H9 (cell line): ENCODE measurements around the gene TANC2. TPM values are rescaled to one million over a fixed set of nuclear protein-coding genes. Genes with fewer than 3 reads are reported as not detected.

Experiments used
- DNase-seq: peaks from one replicate; pipeline ENCODE4 v3.0.0-alpha.2; 2017
- H2AFZ ChIP-seq: one replicate; pipeline ENCODE4 v1.6.1; 2013; ENCODE audit warnings: mild to moderate bottlenecking, low read length, control low read depth, moderate library complexity
- H2AK5ac ChIP-seq: 2 replicates; pipeline ENCODE4 v1.6.1; 2013; ENCODE audit warnings: low read length, control low read depth, mixed read lengths; ENCODE audit not compliant: insufficient read length
- H2BK120ac ChIP-seq: one replicate; pipeline ENCODE4 v1.6.1; 2013; ENCODE audit warnings: low read depth, mild to moderate bottlenecking, low read length, control low read depth, inconsistent platforms; ENCODE audit not compliant: poor library complexity, severe bottlenecking
- H2BK12ac ChIP-seq: 2 replicates; pipeline ENCODE4 v1.6.1; 2013; ENCODE audit warnings: low read length, control low read depth, mixed read lengths, low read depth; ENCODE audit not compliant: insufficient read length
- H2BK15ac ChIP-seq: 2 replicates; pipeline ENCODE4 v1.6.1; 2013; ENCODE audit warnings: low read depth, low read length, control low read depth
- H2BK20ac ChIP-seq: one replicate; pipeline ENCODE4 v1.6.1; 2013; ENCODE audit warnings: low read depth, mild to moderate bottlenecking, low read length, control low read depth, inconsistent platforms; ENCODE audit not compliant: poor library complexity, severe bottlenecking
- H2BK5ac ChIP-seq: 2 replicates; pipeline ENCODE4 v1.6.1; 2013; ENCODE audit warnings: low read length, control low read depth, mixed read lengths; ENCODE audit not compliant: insufficient read length
- H3K14ac ChIP-seq: 2 replicates; pipeline ENCODE4 v1.6.1; 2013; ENCODE audit warnings: low read length, control low read depth; ENCODE audit not compliant: insufficient read depth
- H3K18ac ChIP-seq: 2 replicates; pipeline ENCODE4 v1.6.1; 2013; ENCODE audit warnings: low read depth, mild to moderate bottlenecking, mixed read lengths, low read length, control low read depth; ENCODE audit not compliant: insufficient read length
- H3K23ac ChIP-seq: 2 replicates; pipeline ENCODE4 v1.6.1; 2013; ENCODE audit warnings: low read length, control low read depth, mixed read lengths, low read depth; ENCODE audit not compliant: insufficient read length
- H3K23me2 ChIP-seq: 2 replicates; pipeline ENCODE4 v1.6.1; 2013; ENCODE audit warnings: low read depth, mild to moderate bottlenecking, mixed read lengths, low read length, control low read depth; ENCODE audit not compliant: insufficient read length, poor library complexity, severe bottlenecking
- H3K27ac ChIP-seq: 2 replicates; pipeline ENCODE4 v1.5.1; 2013; ENCODE audit warnings: low read length, control low read depth, mixed read lengths, low read depth; ENCODE audit not compliant: insufficient read length
- H3K27me3 ChIP-seq: 2 replicates; pipeline ENCODE4 v1.6.1; 2013; ENCODE audit warnings: low read length, control low read depth, inconsistent platforms; ENCODE audit not compliant: insufficient read depth
- H3K4ac ChIP-seq: 2 replicates; pipeline ENCODE4 v1.6.1; 2013; ENCODE audit warnings: low read depth, mild to moderate bottlenecking, control low read depth, inconsistent platforms, low read length, moderate library complexity
- H3K4me1 ChIP-seq: 2 replicates; pipeline ENCODE4 v1.6.1; 2013; ENCODE audit warnings: low read length, control low read depth, inconsistent platforms; ENCODE audit not compliant: insufficient read depth
- H3K4me2 ChIP-seq: 2 replicates; pipeline ENCODE4 v1.6.1; 2013; ENCODE audit warnings: low read length, control low read depth, mixed read lengths; ENCODE audit not compliant: insufficient read length, insufficient read depth
- H3K56ac ChIP-seq: 2 replicates; pipeline ENCODE4 v1.6.1; 2013; ENCODE audit warnings: low read depth, mild to moderate bottlenecking, mixed read lengths, low read length, control low read depth; ENCODE audit not compliant: insufficient read length
- H3K79me1 ChIP-seq: 2 replicates; pipeline ENCODE4 v1.6.1; 2013; ENCODE audit warnings: low read depth, mild to moderate bottlenecking, moderate library complexity, low read length, control low read depth, inconsistent platforms; ENCODE audit not compliant: insufficient read depth, poor library complexity, severe bottlenecking
- H3K79me2 ChIP-seq: 2 replicates; pipeline ENCODE4 v1.6.1; 2013; ENCODE audit warnings: low read length, control low read depth, inconsistent platforms; ENCODE audit not compliant: insufficient read depth
- H3K9ac ChIP-seq: 2 replicates; pipeline ENCODE4 v1.6.1; 2013; ENCODE audit warnings: low read length, control low read depth, mixed read lengths; ENCODE audit not compliant: insufficient read length; ENCODE audit errors: extremely low read depth
- H3K9me3 ChIP-seq: one replicate; pipeline ENCODE4 v1.6.1; 2013; ENCODE audit warnings: low read depth, low read length, inconsistent platforms; ENCODE audit not compliant: control insufficient read depth
- H3T11ph ChIP-seq: one replicate; pipeline ENCODE4 v1.6.1; 2013; ENCODE audit warnings: mild to moderate bottlenecking, low read length, control low read depth, inconsistent platforms
- H4K20me1 ChIP-seq: one replicate; pipeline ENCODE4 v1.6.1; 2013; ENCODE audit not compliant: control insufficient read depth, insufficient read length, insufficient read depth
- H4K5ac ChIP-seq: 2 replicates; pipeline ENCODE4 v1.6.1; 2013; ENCODE audit warnings: low read depth, mild to moderate bottlenecking, mixed read lengths, low read length, control low read depth; ENCODE audit not compliant: insufficient read length
- H4K8ac ChIP-seq: replicated peaks from 2 replicates; pipeline ENCODE4 v1.6.1; 2013; ENCODE audit warnings: low read length, control low read depth, mixed read lengths, low read depth; ENCODE audit not compliant: insufficient read length
- H4K91ac ChIP-seq: 2 replicates; pipeline ENCODE4 v1.6.1; 2013; ENCODE audit warnings: low read depth, mild to moderate bottlenecking, moderate library complexity, mixed read lengths, low read length, control low read depth; ENCODE audit not compliant: insufficient read length
- H3K27ac Mint-ChIP-seq, 3 experiments: 2 replicates in 2 of 3; 3 replicates in 1 of 3; pipeline ENCODE4 v1.8.0; 2020 to 2021; ENCODE audit warnings: mixed read lengths in 3 of 3, mild to moderate bottlenecking in 1 of 3, moderate library complexity in 1 of 3
- H3K27me3 Mint-ChIP-seq: 2 replicates; pipeline ENCODE4 v1.8.0; 2021; ENCODE audit warnings: low read depth, mild to moderate bottlenecking, moderate library complexity, mixed read lengths
- H3K36me3 Mint-ChIP-seq, 3 experiments: 2 replicates in 2 of 3; 3 replicates in 1 of 3; pipeline ENCODE4 v1.8.0; 2020 to 2021; ENCODE audit warnings: low read depth in 3 of 3, mixed read lengths in 3 of 3; ENCODE audit not compliant: insufficient read depth in 1 of 3
- H3K4me1 Mint-ChIP-seq, 2 experiments: 2 replicates each; pipeline ENCODE4 v1.8.0; 2020; ENCODE audit warnings: mixed read lengths in 2 of 2
- H3K4me3 Mint-ChIP-seq, 2 experiments: 2 replicates in 1 of 2; 3 replicates in 1 of 2; pipeline ENCODE4 v1.8.0; 2020 to 2021; ENCODE audit warnings: mild to moderate bottlenecking in 2 of 2, mixed read lengths in 2 of 2, moderate library complexity in 1 of 2
- H3K9me3 Mint-ChIP-seq, 2 experiments: 2 replicates in 1 of 2; 3 replicates in 1 of 2; pipeline ENCODE4 v1.8.0; 2020; ENCODE audit warnings: mild to moderate bottlenecking in 2 of 2, mixed read lengths in 2 of 2, moderate library complexity in 1 of 2
- CTCF ChIP-seq: fragments of 200-600 bp; sonication (generic); conservative IDR thresholded peaks from 3 replicates; pipeline ENCODE4 v1.8.0; 2021; ENCODE audit warnings: antibody characterized with exemption, mild to moderate bottlenecking
- WGBS: extraction: QIAGEN DNeasy Blood & Tissue Kit; methylation state at CpG from one replicate; pipeline ENCODE4 v1.1.7; 2013; ENCODE audit warnings: missing lambda C conversion rate, low lambda C conversion rate, mixed read lengths; ENCODE audit not compliant: insufficient read length; ENCODE audit errors: extremely low coverage; 5-methylcytosine and 5-hydroxymethylcytosine counted together
- total RNA-seq: library from RNA; stranded (reverse); gene quantifications from 2 replicates; pipeline ENCODE4 v1.2.1, GENCODE V29; 2021

TANC2 gene
- total RNA-seq, 1 experiment from 2014 or later = 7.3 TPM

DNA sequence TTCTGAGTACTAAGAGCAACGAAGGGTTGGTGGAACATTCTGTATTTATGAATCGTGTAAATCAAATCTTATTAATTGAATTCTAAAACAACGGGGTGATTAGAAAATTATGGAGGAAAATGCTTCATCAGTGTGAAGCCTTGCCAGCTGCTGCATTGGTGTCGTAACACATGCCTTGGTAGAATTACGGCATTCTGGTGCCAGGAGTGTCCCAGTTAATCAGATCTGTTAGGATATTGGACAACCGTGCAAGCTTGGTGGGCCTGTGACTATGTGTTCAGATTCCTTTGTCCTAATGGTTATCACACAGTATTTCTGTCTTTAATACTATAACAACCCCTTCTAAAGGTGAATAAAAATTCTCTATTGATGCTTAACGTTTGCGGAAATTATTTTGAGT, 44.2 kb upstream of the TANC2 start:
- H3K27me3 Mint-ChIP-seq = no peaks in the 10 kb centered on the region
- Histone ChIP-seq H2BK5ac (no peak overlapping the region), H3K79me1 (no peaks in the 10 kb centered on the region), H4K20me1 (no peaks in the 10 kb centered on the region), H4K5ac (no peak overlapping the region), H3K23me2 (no peaks in the 10 kb centered on the region), H3K18ac (no peak overlapping the region), H3K27me3 (no peaks in the 10 kb centered on the region), H2BK20ac (no peak overlapping the region), H2BK15ac (no peak overlapping the region), H3K4ac (no peak overlapping the region), H2AK5ac (no peak overlapping the region), H3K14ac (no peak overlapping the region), H3K27ac (no peak overlapping the region), H3K4me1 (no peaks in the 10 kb centered on the region), H2AFZ (no peak overlapping the region), H3K9ac (no peak overlapping the region), H3K79me2 (no peaks in the 10 kb centered on the region), H4K91ac (no peak overlapping the region), H3K9me3 (no peaks in the 10 kb centered on the region), H2BK120ac (no peak overlapping the region), H3K56ac (no peak overlapping the region), H3K23ac (no peak overlapping the region), H3T11ph (no peak overlapping the region), H3K4me2 (no peak overlapping the region), H4K8ac (no peak overlapping the region), H2BK12ac (no peak overlapping the region)
- DNase-seq = no peak
- H3K36me3 Mint-ChIP-seq = no peaks in the 10 kb centered on the region
- no CpG with 5 or more reads among the region's 8 CpGs for WGBS
- H3K4me3 Mint-ChIP-seq = no peak overlapping the region
- H3K9me3 Mint-ChIP-seq = no peaks in the 10 kb centered on the region
- TF ChIP-seq CTCF = no peak
- no peak overlapping the region for H3K27ac Mint-ChIP-seq
- H3K4me1 Mint-ChIP-seq = peaks cover 3% of the 10 kb centered on the region in 2 experiments; a peak in 3 of 4 replicates
